ENCODE results near the gene DACH1.

DNA sequence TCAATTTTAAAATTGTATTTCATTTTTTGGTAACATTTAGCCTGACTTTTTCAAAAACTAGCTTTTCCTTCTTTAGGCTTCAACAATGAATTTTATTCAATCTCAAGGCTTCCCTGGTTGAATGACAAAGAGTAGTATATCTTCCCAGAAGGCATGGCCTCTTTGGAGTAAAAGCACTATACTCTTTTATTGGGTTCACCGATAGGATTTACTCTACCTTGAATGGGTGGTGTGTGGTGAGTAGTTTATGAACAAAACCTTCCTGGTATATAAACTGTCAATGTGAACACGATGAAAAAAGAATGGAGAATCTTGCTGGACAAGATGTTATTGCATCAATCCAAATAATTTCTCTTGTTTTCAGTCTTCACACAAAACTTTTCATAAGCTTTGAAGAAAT is 167.7 kb downstream of the DACH1 start:
- TF ChIP-seq, protein P1, sequence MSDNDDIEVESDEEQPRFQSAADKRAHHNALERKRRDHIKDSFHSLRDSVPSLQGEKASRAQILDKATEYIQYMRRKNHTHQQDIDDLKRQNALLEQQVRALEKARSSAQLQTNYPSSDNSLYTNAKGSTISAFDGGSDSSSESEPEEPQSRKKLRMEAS (CRISPR knock-in tag; IDR thresholded peaks at IDR 0.05): no peak
- TF ChIP-seq, protein P2, sequence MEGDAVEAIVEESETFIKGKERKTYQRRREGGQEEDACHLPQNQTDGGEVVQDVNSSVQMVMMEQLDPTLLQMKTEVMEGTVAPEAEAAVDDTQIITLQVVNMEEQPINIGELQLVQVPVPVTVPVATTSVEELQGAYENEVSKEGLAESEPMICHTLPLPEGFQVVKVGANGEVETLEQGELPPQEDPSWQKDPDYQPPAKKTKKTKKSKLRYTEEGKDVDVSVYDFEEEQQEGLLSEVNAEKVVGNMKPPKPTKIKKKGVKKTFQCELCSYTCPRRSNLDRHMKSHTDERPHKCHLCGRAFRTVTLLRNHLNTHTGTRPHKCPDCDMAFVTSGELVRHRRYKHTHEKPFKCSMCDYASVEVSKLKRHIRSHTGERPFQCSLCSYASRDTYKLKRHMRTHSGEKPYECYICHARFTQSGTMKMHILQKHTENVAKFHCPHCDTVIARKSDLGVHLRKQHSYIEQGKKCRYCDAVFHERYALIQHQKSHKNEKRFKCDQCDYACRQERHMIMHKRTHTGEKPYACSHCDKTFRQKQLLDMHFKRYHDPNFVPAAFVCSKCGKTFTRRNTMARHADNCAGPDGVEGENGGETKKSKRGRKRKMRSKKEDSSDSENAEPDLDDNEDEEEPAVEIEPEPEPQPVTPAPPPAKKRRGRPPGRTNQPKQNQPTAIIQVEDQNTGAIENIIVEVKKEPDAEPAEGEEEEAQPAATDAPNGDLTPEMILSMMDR (IDR thresholded peaks at IDR 0.05): no peak
- TF ChIP-seq, protein P3, sequence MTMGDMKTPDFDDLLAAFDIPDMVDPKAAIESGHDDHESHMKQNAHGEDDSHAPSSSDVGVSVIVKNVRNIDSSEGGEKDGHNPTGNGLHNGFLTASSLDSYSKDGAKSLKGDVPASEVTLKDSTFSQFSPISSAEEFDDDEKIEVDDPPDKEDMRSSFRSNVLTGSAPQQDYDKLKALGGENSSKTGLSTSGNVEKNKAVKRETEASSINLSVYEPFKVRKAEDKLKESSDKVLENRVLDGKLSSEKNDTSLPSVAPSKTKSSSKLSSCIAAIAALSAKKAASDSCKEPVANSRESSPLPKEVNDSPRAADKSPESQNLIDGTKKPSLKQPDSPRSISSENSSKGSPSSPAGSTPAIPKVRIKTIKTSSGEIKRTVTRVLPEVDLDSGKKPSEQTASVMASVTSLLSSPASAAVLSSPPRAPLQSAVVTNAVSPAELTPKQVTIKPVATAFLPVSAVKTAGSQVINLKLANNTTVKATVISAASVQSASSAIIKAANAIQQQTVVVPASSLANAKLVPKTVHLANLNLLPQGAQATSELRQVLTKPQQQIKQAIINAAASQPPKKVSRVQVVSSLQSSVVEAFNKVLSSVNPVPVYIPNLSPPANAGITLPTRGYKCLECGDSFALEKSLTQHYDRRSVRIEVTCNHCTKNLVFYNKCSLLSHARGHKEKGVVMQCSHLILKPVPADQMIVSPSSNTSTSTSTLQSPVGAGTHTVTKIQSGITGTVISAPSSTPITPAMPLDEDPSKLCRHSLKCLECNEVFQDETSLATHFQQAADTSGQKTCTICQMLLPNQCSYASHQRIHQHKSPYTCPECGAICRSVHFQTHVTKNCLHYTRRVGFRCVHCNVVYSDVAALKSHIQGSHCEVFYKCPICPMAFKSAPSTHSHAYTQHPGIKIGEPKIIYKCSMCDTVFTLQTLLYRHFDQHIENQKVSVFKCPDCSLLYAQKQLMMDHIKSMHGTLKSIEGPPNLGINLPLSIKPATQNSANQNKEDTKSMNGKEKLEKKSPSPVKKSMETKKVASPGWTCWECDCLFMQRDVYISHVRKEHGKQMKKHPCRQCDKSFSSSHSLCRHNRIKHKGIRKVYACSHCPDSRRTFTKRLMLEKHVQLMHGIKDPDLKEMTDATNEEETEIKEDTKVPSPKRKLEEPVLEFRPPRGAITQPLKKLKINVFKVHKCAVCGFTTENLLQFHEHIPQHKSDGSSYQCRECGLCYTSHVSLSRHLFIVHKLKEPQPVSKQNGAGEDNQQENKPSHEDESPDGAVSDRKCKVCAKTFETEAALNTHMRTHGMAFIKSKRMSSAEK (CRISPR knock-in tag; IDR thresholded peaks at IDR 0.05; ENCODE audit: borderline replicate concordance): no peak
- TF ChIP-seq IRF2 (CRISPR knock-in tag; IDR thresholded peaks at IDR 0.05; ENCODE audit: borderline replicate concordance, low read depth) (no peak), TEAD4 (CRISPR knock-in tag; IDR thresholded peaks at IDR 0.05) (no peak)
